C1 segment of cervical spinal cord (tissue), 14 donors: Measurements from ENCODE around the gene RBM20.

Source experiments
- DNase-seq, 14 donors: peaks; one replicate each; lab custom pipeline; 2025; lab: John Stamatoyannopoulos, UW

The RBM20 gene

DNA sequence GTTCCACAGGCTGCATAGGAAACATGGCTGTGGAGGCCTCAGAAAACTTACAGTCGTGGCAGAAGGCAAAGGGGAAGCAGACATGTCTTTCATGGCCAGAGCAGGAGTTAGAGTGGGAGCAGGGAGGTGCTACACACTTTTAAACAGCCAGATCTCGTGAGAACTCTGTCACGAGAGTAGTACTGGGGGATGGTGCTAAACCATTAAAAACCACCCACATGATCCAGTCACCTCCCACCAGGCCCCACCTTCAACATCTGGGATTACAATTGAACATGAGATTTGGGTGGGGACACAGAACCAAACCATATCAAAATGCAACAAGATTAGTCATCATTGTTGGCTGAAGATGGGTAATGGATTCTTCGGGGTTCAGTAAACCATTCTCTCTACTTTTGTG, 162.2 kb downstream of the RBM20 start:
- no peak for DNase-seq

DNA sequence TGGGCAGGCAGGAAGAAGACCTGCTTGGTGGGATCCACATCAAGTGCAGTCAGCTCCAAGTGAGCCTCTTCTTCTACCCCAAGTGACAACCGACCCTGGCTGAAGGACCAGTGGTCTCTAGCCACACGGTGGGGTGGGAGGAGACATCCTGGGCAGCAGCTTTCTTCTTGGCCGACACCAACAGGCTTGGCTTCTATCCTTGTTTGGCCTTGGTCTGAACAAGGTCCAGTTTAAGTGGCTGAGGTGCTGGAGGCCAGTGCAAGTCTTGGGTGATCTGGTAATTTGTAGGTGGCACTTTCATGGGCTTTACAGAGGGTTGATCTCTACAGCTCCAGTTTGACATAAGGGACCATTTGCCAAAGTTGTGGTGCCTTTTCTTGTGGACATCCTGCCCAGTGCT, 164.0 kb downstream of the RBM20 start:
- no peak for DNase-seq

DNA sequence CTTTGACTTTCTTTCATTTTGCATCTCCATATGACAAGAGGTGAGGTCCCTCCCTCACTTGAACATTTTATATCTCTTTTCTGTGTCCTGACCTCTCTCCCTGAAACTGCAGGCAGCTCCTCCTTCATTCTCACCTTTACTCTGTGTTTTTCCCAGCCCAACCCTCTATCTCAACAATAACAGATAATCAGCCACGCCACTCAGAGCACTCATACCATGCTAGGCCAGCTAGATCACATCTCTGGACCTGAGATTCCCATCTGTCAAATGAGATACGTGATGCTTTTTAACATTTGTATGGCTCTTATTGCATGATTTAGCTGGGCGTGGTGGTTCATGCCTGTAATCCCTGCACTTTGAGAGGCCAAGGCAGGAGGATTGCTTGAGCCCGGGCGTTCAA, 164.5 kb downstream of the RBM20 start:
- DNase-seq: no peak

DNA sequence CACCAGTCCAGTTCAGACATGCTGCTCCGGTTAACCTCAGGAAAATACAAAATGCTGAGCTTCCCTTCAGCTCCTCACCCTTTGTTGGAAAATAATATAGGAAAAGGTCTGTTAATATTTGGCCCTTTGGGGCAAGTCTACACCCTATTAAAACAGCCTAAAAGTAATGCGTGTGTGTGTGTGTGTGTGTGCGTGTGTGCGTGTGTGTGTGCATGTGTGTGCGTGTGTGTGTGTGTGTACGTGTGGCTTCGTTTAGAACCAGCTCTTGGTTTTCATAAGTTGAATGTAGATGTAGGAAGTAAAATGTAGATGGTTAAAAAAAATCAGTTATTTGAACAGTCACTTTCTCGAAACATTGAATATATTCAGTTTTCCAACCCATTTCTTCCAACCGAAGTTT, 166.5 kb downstream of the RBM20 start:
- DNase-seq: no peak

DNA sequence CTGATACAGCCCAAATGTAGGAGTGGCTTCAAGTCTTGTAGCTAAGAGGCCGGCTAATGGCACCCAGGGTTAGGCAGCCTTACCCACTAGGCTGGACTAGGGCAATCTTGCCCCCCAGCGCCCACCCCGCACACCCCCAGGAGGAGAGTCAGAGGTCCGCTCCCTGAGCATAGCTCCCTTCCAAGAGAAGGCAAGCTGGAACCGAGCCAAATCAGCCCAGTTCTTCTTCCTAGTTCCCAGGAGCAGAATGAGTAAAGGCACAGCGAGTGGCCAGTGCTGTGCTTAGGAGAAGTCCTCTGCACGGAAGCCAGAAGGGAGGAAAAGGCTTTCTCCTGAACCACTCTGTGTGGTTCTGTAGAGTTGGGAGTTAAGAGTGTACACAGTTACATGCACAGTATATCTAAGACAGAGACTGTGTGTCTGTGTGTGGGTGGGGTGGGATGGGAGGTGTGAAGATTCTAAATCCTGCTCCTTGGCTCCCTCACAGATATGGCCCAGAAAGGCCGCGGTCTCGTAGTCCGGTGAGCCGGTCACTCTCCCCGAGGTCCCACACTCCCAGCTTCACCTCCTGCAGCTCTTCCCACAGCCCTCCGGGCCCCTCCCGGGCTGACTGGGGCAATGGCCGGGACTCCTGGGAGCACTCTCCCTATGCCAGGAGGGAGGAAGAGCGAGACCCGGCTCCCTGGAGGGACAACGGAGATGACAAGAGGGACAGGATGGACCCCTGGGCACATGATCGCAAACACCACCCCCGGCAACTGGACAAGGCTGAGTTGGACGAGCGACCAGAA, 167.8 kb downstream of the RBM20 start:
- no peak for DNase-seq

DNA sequence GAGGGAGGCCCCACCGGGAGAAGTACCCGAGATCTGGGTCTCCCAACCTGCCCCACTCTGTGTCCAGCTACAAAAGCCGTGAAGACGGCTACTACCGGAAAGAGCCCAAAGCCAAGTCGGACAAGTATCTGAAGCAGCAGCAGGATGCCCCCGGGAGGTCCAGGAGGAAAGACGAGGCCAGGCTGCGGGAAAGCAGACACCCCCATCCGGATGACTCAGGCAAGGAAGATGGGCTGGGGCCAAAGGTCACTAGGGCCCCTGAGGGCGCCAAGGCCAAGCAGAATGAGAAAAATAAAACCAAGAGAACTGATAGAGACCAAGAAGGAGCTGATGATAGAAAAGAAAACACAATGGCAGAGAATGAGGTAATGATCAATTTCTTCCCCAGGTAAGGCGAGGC, 168.4 kb downstream of the RBM20 start:
- DNase-seq: no peak

DNA sequence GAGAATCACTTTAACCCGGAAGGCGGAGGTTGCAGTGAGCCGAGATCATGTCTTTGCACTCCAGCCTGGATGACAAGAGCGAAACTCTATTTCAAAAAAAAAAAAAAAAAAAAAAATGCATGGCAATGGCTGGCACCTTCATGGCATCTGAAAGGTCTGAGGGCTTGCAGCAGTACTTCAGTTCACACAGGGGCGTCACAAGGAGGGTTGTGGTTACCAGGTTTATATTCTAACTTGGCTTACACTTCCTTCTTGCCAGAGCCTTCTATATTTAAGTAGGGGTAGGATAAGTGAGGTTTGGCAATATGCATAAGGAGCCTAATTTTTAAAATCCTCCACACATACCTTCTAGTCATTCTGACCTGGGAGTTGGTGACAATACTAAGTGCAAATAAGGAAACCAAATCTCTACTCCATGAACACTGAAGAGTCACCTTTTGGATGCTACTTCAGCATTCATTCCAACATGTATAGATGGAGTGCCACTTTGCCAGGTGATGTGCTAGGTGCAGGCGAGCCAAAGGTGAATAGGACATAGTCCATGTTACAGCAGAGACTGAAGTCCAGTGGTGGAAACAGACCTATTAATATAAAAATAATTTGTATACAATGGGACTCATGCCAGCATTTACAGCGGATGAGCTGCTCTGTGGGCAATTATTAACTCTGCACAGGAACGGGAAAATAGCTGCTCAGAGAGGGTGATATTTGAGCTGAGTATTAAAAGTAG, 169.8 kb downstream of the RBM20 start:
- DNase-seq: no peak

DNA sequence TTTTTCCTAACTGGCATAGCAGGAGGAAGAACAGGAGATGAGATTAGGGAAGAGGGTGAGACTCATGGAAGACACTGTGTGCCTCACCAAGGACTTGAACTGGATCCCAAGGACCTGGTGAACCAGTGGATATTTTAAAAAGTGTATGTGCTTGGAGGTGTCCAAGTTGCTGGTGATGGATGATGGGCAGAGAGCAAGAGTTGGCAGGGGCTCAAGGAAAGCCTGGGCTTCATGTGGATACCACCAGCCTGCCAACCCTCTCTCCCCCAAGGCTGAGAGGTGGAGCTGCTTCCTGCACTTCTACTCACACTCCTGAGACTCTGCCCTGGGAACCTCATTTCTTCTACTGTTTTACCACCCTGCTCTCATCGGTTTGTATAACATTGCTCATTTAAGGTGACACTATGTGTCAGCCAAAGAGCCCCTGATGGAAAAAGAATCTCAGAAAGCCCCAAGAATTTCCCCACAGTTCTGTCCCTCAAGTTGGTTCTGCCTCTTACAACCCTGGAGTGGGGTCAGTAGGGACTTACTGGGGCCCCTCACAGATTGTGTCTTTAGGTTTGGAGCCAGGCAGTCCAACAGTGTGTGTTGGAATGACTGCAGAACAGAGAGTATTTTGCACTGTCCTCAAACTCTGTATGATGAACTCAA, 171.3 kb downstream of the RBM20 start:
- no peak for DNase-seq

DNA sequence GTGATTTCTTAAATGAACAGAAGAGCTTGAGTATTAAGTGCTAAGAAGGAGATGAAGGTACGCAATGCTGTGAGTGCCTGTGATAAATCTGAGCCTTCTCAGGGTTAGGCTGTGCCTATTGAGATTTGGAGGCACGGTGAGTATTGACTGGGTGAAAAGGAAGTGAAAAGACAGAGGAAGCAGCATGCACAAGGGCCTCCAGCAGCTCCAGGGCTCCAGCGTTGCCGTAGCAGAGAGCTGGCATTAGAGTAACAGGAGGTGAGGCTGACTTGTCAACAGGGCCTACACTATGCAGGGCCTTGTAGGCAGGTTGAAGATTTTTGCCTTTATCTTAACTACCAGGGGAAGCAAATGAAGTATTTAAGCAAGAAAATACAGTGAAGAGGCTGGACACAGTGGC, 173.5 kb downstream of the RBM20 start:
- DNase-seq: no peak

DNA sequence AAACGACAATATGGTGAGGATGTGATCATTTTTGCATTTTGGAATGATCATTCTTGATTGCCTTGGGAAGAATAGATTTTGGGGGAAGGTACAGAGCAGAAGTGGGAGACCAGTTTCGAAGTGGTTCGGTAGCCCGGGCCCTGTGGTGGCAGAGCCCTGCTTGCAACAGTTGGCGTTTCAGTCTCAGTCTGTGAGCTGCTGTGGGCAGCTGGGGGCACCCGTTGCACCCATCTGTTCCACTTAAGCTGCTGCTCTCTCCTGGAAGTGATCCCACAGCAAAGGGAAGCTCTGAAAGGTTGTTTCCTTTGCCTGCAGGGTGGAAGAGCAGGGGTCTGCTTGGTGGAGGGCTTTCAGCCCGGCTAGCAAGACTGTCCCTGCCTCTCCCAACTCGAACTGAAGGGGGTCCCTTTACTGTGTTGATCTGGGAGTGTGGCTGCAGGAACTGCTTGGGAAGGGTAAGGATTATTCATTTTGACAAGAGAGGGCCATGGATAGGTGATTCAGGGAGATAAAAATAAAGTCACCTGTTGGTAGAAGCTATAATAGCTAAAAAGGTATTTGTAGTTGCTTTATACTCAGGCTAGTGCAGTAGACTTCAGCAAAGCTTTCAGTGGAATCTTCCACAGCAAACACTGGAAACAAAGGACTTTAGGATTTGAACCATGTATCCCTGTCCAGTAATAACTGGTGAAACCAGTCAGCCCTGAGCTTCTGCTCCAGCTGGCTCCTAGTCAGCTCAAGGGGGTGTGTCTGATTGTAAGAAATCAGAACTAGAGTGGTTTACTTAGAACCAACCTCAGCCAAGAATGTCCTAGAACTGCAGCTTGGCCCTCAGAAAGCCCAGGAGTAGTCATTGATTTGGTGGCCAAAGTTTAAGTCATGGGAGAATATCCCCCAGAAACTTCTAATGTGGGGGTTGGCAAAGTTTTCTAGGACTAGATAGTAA, 174.4 kb downstream of the RBM20 start:
- no peak for DNase-seq

DNA sequence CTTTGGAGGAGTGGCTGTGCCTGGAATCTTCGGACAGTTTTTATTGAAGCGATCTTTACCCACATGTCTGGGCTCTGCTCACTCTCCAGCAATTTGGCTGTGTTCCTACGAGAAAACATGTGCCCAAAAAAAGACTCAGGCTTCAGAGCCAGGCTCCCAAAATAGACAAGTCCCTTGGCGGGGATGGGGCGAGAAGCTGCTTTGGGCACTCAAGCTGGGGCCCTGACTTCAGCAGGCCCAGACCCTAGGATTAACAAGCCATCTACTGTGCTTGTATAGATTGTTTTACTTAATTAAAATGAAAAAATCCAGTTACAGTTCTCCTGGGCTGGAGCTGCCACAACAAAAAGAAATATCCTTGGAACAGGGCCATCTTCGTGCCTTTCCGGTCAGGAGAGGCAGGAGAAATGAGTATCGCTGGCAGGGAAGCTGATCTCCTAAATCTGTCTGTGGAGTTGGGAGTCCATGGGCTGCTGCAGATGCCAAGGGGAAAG, 176.2 kb downstream of the RBM20 start:
- peak in 11 of 14 donors; percentile 3 to 93 (median 44) for DNase-seq

DNA sequence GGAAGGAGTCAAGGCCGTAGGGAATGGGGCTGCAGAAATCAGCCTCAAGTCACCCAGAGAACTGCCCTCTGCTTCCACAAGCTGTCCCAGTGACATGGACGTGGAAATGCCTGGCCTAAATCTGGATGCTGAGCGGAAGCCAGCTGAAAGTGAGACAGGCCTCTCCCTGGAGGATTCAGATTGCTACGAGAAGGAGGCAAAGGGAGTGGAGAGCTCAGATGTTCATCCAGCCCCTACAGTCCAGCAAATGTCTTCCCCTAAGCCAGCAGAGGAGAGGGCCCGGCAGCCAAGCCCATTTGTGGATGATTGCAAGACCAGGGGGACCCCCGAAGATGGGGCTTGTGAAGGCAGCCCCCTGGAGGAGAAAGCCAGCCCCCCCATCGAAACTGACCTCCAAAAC, 177.4 kb downstream of the RBM20 start:
- DNase-seq: peak in 1 of 14 donors; percentile 38

DNA sequence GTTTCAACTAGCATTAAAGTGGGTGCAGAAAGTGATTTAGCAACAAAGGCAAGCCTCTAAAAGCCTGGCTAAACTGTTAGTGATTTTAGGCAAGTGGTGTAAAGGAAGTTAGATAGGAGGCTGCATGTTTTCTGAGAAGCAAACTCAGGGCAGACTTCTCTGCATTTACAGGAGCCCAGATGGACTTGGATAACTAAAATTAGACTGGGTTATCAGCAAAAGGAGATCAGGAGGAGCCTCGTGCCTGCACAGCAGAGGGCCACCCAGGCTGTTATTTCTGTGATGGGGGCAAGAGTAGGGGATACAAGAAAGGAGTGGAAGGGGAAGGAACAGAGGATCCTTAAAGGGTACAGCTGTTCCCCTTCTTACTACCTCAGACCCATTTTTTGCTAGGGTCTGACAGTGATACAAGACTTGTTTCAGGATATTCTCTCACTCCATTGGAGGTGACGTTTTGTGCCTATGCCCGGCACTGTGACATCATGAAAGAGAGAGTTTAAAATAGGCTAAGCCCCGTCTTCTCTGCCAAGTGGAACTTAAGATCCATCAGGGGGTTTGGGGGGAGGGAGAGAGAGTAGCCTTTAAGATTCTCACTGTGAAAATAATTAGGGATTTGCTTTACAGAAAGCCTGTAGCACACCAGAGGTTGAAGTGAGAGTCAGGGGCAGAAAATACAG, 178.0 kb downstream of the RBM20 start:
- DNase-seq: peak in 1 of 14 donors; percentile 86

DNA sequence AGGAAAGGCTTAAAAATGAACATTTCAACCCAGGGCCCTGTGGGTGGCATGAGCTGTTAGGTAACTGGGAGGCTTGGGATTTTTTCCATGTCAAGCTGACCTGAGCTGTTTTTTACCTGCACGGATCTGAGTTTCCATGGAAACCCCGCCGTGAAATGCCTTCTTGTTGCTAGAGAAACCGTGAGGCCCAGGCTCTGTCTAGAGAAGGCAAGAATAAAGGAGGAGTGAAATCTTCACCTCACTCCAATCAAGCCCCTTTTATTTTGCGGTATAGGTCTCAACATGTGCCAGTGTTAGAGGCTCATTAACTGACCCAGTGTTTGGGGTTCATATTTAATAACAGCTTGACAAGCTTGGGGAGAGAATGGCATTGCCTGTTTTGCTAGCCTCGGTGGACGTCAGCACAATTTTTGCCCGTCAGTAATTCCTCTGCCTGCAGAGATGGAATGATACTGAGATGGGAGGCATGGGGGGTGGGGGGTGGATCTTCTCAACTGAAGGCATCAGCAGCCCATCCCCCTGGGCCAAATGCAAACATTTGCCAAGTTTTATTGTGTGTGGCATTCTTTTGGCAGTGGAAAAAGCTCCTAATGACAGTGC, 178.7 kb downstream of the RBM20 start:
- DNase-seq: peak in 1 of 14 donors; percentile 91

DNA sequence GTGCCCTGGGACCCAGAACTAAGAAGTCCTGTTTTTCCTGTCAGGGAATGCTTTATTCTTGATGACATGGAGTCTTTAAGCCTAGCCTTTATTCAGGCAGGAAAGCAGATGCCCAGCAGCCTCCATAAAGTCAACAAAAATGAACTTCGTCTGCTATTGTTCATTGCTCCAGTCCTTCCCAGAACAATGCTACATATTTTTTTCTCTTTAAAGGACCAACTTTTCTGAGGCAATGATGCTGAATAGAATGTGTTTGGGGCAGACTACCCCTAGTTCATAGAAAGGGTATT, 180.0 kb downstream of the RBM20 start:
- no peak for DNase-seq

DNA sequence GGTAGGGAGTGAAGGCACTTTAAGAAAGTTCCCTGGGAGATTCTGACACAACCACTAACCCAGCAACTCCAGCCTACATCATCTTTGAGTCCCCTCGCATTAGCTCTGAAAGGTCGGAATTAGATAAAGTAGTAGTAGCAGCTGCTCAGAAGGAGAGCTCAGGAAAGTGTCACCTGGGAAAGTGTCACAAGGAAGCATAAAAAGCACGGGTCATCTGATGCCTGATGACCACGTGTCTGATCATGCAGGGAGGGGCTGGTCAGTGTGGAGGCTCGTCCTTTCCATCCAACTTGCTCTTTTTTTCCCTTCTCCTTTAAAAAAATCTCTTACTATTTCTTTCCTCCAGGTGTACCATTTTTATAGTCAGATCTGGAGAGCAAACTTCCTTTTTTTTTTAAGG, 180.5 kb downstream of the RBM20 start:
- DNase-seq: peak in 1 of 14 donors; percentile 5

DNA sequence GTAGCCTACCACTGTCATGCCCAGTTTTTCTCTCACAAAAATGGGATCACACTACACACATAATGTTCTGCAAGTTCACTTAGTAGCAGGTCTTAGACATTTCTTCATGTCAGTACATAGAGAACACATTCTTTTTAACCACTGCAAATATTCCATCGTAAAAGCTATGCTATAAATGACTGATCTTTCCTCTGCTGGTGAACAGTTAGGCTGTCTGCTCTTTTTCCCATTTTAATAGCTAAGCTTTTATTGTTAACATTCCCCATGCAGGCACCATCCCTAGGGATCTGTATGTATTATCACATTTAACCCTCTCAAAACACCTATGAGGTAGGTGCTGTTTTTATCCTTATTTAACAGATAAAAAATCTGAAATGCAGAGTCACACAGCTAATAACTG, 181.4 kb downstream of the RBM20 start:
- no peak for DNase-seq

DNA sequence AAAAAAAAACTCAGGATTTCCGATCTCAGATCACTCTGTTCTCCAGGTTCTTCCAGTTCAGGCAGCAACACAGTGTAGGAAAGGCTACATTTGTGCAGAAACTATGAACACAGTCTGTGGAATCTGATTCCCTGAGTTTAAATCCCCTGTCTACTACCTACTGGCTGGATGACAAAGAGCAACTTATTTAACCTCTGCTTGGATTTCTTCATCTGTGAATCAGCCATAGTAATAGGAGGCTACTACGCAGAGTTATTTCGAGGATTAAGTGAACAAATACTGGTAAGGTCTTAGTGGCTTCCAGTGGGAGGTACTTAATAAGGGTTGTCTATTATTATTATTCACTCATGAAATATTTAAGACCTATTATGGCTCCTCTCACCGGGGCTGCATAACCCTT, 183.3 kb downstream of the RBM20 start:
- DNase-seq: no peak

DNA sequence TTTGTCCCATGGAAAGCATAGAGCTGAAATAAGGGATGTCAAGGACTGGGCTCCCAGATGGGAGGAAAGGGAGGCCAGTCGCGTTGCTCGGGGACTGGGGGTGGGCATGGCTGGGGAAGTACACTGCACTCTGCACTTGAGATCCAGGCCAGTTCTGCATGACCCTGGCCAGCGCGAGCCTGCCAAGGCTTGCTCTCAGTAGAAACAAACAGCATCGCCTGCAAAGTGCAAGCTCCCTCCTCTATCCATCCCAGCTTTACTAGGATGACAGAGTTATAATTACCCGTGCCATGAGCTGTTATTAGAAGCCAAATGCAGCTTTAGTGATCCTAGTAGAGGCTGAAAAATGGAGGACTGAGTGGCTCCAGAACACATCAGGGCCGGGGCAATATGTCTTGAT, 183.7 kb downstream of the RBM20 start:
- DNase-seq: no peak

DNA sequence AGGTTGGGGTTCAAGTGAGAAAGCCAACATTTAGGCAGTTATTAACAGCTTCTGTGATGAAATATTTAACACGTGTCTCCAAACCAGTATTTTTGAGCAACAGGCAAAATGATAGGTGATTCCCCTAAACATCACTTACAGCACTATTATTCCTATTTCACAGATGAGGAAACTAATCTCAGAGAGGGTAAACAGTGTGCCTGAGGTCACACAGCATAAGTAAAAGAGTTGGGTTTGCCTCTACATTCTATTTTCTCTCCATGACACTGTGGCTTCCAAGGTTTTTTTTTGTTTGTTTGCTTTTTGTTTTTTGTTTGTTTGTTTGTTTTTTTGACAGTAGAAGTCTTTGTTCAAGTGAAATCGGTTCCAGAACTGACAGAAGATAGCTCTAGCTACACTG, 184.4 kb downstream of the RBM20 start:
- DNase-seq: no peak
